Pulmonary artery endothelial cell (primary cell): ENCODE results near the gene TOP2B. TPM values are rescaled to one million over a fixed set of nuclear protein-coding genes. Genes with fewer than 3 reads are reported as not detected.

Experiments
- DNase-seq: peaks from one replicate; pipeline ENCODE4 v3.0.0-alpha.2; 2011; ENCODE audit warnings: low read depth, low spot score
- total RNA-seq: library from RNA; depleted of rRNA; stranded (reverse); fragments of >200 nt; gene quantifications from 2 replicates; pipeline ENCODE4 v1.2.3, GENCODE V29; 2014

The TOP2B gene
- total RNA-seq, 1 donor from 2014 or later, result 91.0 TPM

GRCh38 chr3:25584011-25584789 is 80.5 kb downstream of the TOP2B start:
- DNase-seq, result no peak

GRCh38 chr3:25583343-25583742 is 81.4 kb downstream of the TOP2B start:
- no peak for DNase-seq

GRCh38 chr3:25582242-25582641 is 82.5 kb downstream of the TOP2B start:
- peak; percentile 19 for DNase-seq

- DNase-seq, result no peak
These were observed 82.9 kb downstream of the TOP2B start for GRCh38 chr3:25581823-25582222.

GRCh38 chr3:25581335-25581734 is 83.4 kb downstream of the TOP2B start:
- no peak for DNase-seq

- no peak for DNase-seq
These were observed 84.2 kb downstream of the TOP2B start for GRCh38 chr3:25580534-25580933.

GRCh38 chr3:25578059-25578458 is 86.6 kb downstream of the TOP2B start:
- DNase-seq, result no peak

GRCh38 chr3:25576831-25577454 is 87.8 kb downstream of the TOP2B start:
- no peak for DNase-seq

GRCh38 chr3:25576146-25576545 is 88.6 kb downstream of the TOP2B start:
- no peak for DNase-seq

GRCh38 chr3:25575001-25575400 is 89.7 kb downstream of the TOP2B start:
- no peak for DNase-seq

- no peak for DNase-seq
These were observed 90.4 kb downstream of the TOP2B start for GRCh38 chr3:25574172-25574765.

- no peak for DNase-seq
These were observed 91.1 kb downstream of the TOP2B start for GRCh38 chr3:25573386-25574171.

- DNase-seq, result no peak
These were observed 91.8 kb downstream of the TOP2B start for GRCh38 chr3:25572919-25573385.

GRCh38 chr3:25572336-25572735 is 92.4 kb downstream of the TOP2B start:
- no peak for DNase-seq

- no peak for DNase-seq
These were observed 93.4 kb downstream of the TOP2B start for GRCh38 chr3:25571285-25571684.

- DNase-seq, result no peak
These were observed 96.1 kb downstream of the TOP2B start for GRCh38 chr3:25568525-25569078.

GRCh38 chr3:25567806-25568524 is 96.7 kb downstream of the TOP2B start:
- DNase-seq, result no peak

- DNase-seq, result no peak
These were observed 97.3 kb downstream of the TOP2B start for GRCh38 chr3:25567388-25567787.

GRCh38 chr3:25566358-25566920 is 98.3 kb downstream of the TOP2B start:
- DNase-seq, result no peak

GRCh38 chr3:25565807-25566206 is 98.9 kb downstream of the TOP2B start:
- DNase-seq, result no peak
